Astrocyte (in vitro differentiated cells and primary cell): ENCODE data around the gene MBD5. TPM values are rescaled to one million over a fixed set of nuclear protein-coding genes. Genes with fewer than 3 reads are reported as not detected.

Source experiments
- DNase-seq: peaks from one replicate; pipeline ENCODE4 v3.0.0-alpha.2; 2010; ENCODE audit warnings: low read depth
- FAIRE-seq: peaks from 2 replicates; lab custom pipeline; 2011; peaks lifted over from hg19 to GRCh38; lab: Jason Lieb, UNC
- H2AFZ ChIP-seq: 2 replicates; pipeline ENCODE4 v1.6.0; 2012; ENCODE audit warnings: low read depth, low read length, inconsistent platforms
- H3K27ac ChIP-seq: 2 replicates; pipeline ENCODE4 v1.5.1; 2011; ENCODE audit warnings: low read depth, low read length, inconsistent platforms
- H3K27me3 ChIP-seq: 2 replicates; pipeline ENCODE4 v1.6.0; 2011; ENCODE audit warnings: low read length, inconsistent platforms; ENCODE audit not compliant: insufficient read depth
- H3K36me3 ChIP-seq: 2 replicates; pipeline ENCODE4 v1.5.1; 2011; ENCODE audit warnings: low read length, inconsistent platforms; ENCODE audit not compliant: insufficient read depth
- H3K4me1 ChIP-seq: 2 replicates; pipeline ENCODE4 v1.5.1; 2011; ENCODE audit warnings: low read length, inconsistent platforms; ENCODE audit not compliant: insufficient read depth
- H3K4me2 ChIP-seq: 2 replicates; pipeline ENCODE4 v1.6.0; 2012; ENCODE audit warnings: low read length, inconsistent platforms
- H3K4me3 ChIP-seq: 2 replicates; pipeline ENCODE4 v1.5.1; 2011; ENCODE audit warnings: low read depth, mild to moderate bottlenecking, low read length, inconsistent platforms; ENCODE audit not compliant: insufficient read depth
- H3K79me2 ChIP-seq: 2 replicates; pipeline ENCODE4 v1.6.0; 2012; ENCODE audit warnings: mild to moderate bottlenecking, low read length, inconsistent platforms; ENCODE audit not compliant: insufficient read depth
- H3K9ac ChIP-seq: 2 replicates; pipeline ENCODE4 v1.6.0; 2012; ENCODE audit warnings: mild to moderate bottlenecking, low read length, inconsistent platforms
- H3K9me3 ChIP-seq: 2 replicates; pipeline ENCODE4 v1.5.1; 2012; ENCODE audit warnings: low read depth, mild to moderate bottlenecking, low read length, inconsistent platforms; ENCODE audit not compliant: insufficient read depth
- H4K20me1 ChIP-seq: 2 replicates; pipeline ENCODE4 v1.6.0; 2012; ENCODE audit warnings: low read length, inconsistent platforms; ENCODE audit not compliant: insufficient read depth
- H3K27ac Mint-ChIP-seq: one replicate; pipeline ENCODE4 v1.8.0; 2021; ENCODE audit warnings: mild to moderate bottlenecking, mixed read lengths; ENCODE audit not compliant: unreplicated experiment
- H3K27me3 Mint-ChIP-seq: one replicate; pipeline ENCODE4 v1.8.0; 2021; ENCODE audit warnings: low read depth, mixed read lengths; ENCODE audit not compliant: unreplicated experiment
- H3K36me3 Mint-ChIP-seq: one replicate; pipeline ENCODE4 v1.8.0; 2021; ENCODE audit warnings: low read depth, mixed read lengths; ENCODE audit not compliant: unreplicated experiment
- H3K4me1 Mint-ChIP-seq: one replicate; pipeline ENCODE4 v1.8.0; 2021; ENCODE audit warnings: low read depth, mixed read lengths; ENCODE audit not compliant: unreplicated experiment
- H3K4me3 Mint-ChIP-seq: one replicate; pipeline ENCODE4 v1.8.0; 2021; ENCODE audit warnings: mild to moderate bottlenecking, moderate library complexity, mixed read lengths; ENCODE audit not compliant: unreplicated experiment
- H3K9me3 Mint-ChIP-seq: one replicate; pipeline ENCODE4 v1.8.0; 2021; ENCODE audit warnings: mild to moderate bottlenecking, mixed read lengths; ENCODE audit not compliant: unreplicated experiment
- CTCF ChIP-seq: IDR thresholded peaks from 2 replicates; pipeline ENCODE4 v1.5.1; 2011; ENCODE audit warnings: low read depth, mild to moderate bottlenecking, inconsistent platforms, low read length, moderate library complexity; ENCODE audit not compliant: insufficient read depth
- EZH2 ChIP-seq: IDR thresholded peaks from 2 replicates; pipeline ENCODE4 v1.6.1; 2012; ENCODE audit warnings: mild to moderate bottlenecking, low read length, inconsistent platforms; ENCODE audit not compliant: insufficient read depth
- total RNA-seq: library from RNA; stranded (reverse); gene quantifications from 2 replicates; pipeline ENCODE4 v1.2.1, GENCODE V29; 2021

MBD5 gene
- total RNA-seq, 1 donor from 2014 or later = 53.6 TPM

- no peak overlapping the region for H3K4me3 Mint-ChIP-seq
- Histone ChIP-seq H3K9me3 (no peaks in the 10 kb centered on the region), H3K9ac (no peak overlapping the region), H4K20me1 (no peaks in the 10 kb centered on the region), H3K27me3 (no peaks in the 10 kb centered on the region), H2AFZ (no peak overlapping the region), H3K79me2 (no peaks in the 10 kb centered on the region), H3K4me3 (no peak overlapping the region), H3K4me2 (no peak overlapping the region), H3K36me3 (no peaks in the 10 kb centered on the region), H3K27ac (no peak overlapping the region), H3K4me1 (no peaks in the 10 kb centered on the region)
- no peaks in the 10 kb centered on the region for H3K27me3 Mint-ChIP-seq
- no peaks in the 10 kb centered on the region for H3K36me3 Mint-ChIP-seq
- DNase-seq (no peak), FAIRE-seq (no peak)
- TF ChIP-seq CTCF = no peak
- TF ChIP-seq EZH2 = no peak
- H3K9me3 Mint-ChIP-seq = no peaks in the 10 kb centered on the region
- no peak overlapping the region for H3K27ac Mint-ChIP-seq
- no peaks in the 10 kb centered on the region for H3K4me1 Mint-ChIP-seq
Observed at GRCh38 chr2:148484066-148484465, 463.2 kb downstream of the MBD5 start.

- Histone ChIP-seq H3K4me3 (no peak overlapping the region), H3K9ac (no peak overlapping the region), H3K9me3 (no peaks in the 10 kb centered on the region), H3K79me2 (no peaks in the 10 kb centered on the region), H4K20me1 (no peaks in the 10 kb centered on the region), H2AFZ (no peak overlapping the region), H3K4me1 (no peaks in the 10 kb centered on the region), H3K27me3 (no peaks in the 10 kb centered on the region), H3K4me2 (no peak overlapping the region), H3K27ac (no peak overlapping the region), H3K36me3 (no peaks in the 10 kb centered on the region)
- TF ChIP-seq EZH2 (no peak), CTCF (no peak)
- no peaks in the 10 kb centered on the region for H3K4me1 Mint-ChIP-seq
- H3K4me3 Mint-ChIP-seq = no peak overlapping the region
- H3K36me3 Mint-ChIP-seq = peaks cover 8% of the 10 kb centered on the region
- no peak for DNase-seq
- H3K27ac Mint-ChIP-seq = no peak overlapping the region
- no peaks in the 10 kb centered on the region for H3K27me3 Mint-ChIP-seq
- no peaks in the 10 kb centered on the region for H3K9me3 Mint-ChIP-seq
- FAIRE-seq = no peak
Observed at GRCh38 chr2:148486655-148487054, 465.8 kb downstream of the MBD5 start.

GRCh38 chr2:148487439-148487838 is 466.5 kb downstream of the MBD5 start:
- no peaks in the 10 kb centered on the region for H4K20me1 ChIP-seq
- Mint-ChIP-seq H3K4me3 (no peak overlapping the region), H3K36me3 (peaks cover 8% of the 10 kb centered on the region), H3K9me3 (no peaks in the 10 kb centered on the region), H3K4me1 (no peaks in the 10 kb centered on the region), H3K27me3 (no peaks in the 10 kb centered on the region), H3K27ac (no peak overlapping the region)
- DNase-seq (no peak), FAIRE-seq (no peak)
- no peaks in the 10 kb centered on the region for H3K79me2 ChIP-seq
- H3K4me2 ChIP-seq = no peak overlapping the region
- no peak overlapping the region for H3K4me3 ChIP-seq
- no peak overlapping the region for H3K9ac ChIP-seq
- no peaks in the 10 kb centered on the region for H3K36me3 ChIP-seq
- H3K9me3 ChIP-seq = no peaks in the 10 kb centered on the region
- H3K27me3 ChIP-seq = no peaks in the 10 kb centered on the region
- H3K27ac ChIP-seq = no peak overlapping the region
- TF ChIP-seq EZH2 (no peak), CTCF (no peak)
- H2AFZ ChIP-seq = no peak overlapping the region
- no peaks in the 10 kb centered on the region for H3K4me1 ChIP-seq
